Liver (tissue), 9 donors: ENCODE data around the gene BRINP1. TPM values are rescaled to one million over a fixed set of nuclear protein-coding genes. Genes with fewer than 3 reads are reported as not detected.

ENCODE experiments used
- DNase-seq: peaks from one replicate; pipeline ENCODE4 v3.0.0-alpha.2; 2017; ENCODE audit warnings: low spot score
- H3K27ac ChIP-seq, 2 donors: one replicate each; pipeline ENCODE4 v1.7.0; 2013; ENCODE audit warnings: inconsistent platforms in 2 of 2, low read length in 2 of 2, control low read depth in 1 of 2, low read depth in 1 of 2, mild to moderate bottlenecking in 1 of 2
- H3K27me3 ChIP-seq, 4 donors: one replicate each; pipeline versions ENCODE4 v1.6.1 to v1.7.0; 2013; ENCODE audit warnings: low read length in 3 of 4, inconsistent platforms in 1 of 4, mild to moderate bottlenecking in 1 of 4, moderate library complexity in 1 of 4; ENCODE audit not compliant: control insufficient read depth in 4 of 4, insufficient read depth in 4 of 4
- H3K36me3 ChIP-seq, 4 donors: one replicate each; pipeline versions ENCODE4 v1.6.1 to v1.7.0; 2013; ENCODE audit warnings: low read length in 3 of 4, mild to moderate bottlenecking in 3 of 4, low read depth in 1 of 4, moderate library complexity in 1 of 4; ENCODE audit not compliant: control insufficient read depth in 4 of 4, insufficient read depth in 3 of 4
- H3K4me1 ChIP-seq, 4 donors: one replicate each; pipeline versions ENCODE4 v1.6.1 to v1.7.0; 2013; ENCODE audit warnings: low read length in 3 of 4, mild to moderate bottlenecking in 3 of 4, moderate library complexity in 1 of 4; ENCODE audit not compliant: control insufficient read depth in 4 of 4, insufficient read depth in 4 of 4
- H3K4me3 ChIP-seq, 3 donors: one replicate each; pipeline versions ENCODE4 v1.6.1 to v1.7.0; 2013; ENCODE audit warnings: low read length in 3 of 3, control low read depth in 1 of 3, low read depth in 1 of 3, mild to moderate bottlenecking in 1 of 3
- H3K9ac ChIP-seq, 2 donors: one replicate each; pipeline ENCODE4 v1.7.0; 2013; ENCODE audit warnings: low read length in 2 of 2, mild to moderate bottlenecking in 2 of 2, moderate library complexity in 2 of 2, control low read depth in 1 of 2, low read depth in 1 of 2
- H3K9me3 ChIP-seq, 4 donors: one replicate each; pipeline versions ENCODE4 v1.6.1 to v1.7.0; 2013; ENCODE audit warnings: low read length in 3 of 4; ENCODE audit not compliant: control insufficient read depth in 4 of 4
- EGR1 ChIP-seq, 2 donors: IDR thresholded peaks; 2 replicates each; pipeline ENCODE4 v1.6.1; 2016 to 2018; ENCODE audit warnings: antibody characterized with exemption in 2 of 2, low read depth in 2 of 2
- FOXA1 ChIP-seq: IDR thresholded peaks from 2 replicates; pipeline ENCODE4 v1.6.1; 2016; ENCODE audit warnings: antibody characterized with exemption
- FOXA2 ChIP-seq: IDR thresholded peaks from 2 replicates; pipeline ENCODE4 v1.6.1; 2016; ENCODE audit warnings: antibody characterized with exemption
- HNF4A ChIP-seq, 2 donors: conservative IDR thresholded peaks; 2 replicates each; pipeline ENCODE4 v1.6.1; 2016; ENCODE audit warnings: antibody characterized with exemption in 2 of 2, mild to moderate bottlenecking in 2 of 2
- HNF4G ChIP-seq: IDR thresholded peaks from 2 replicates; pipeline ENCODE4 v1.6.1; 2016; ENCODE audit warnings: antibody characterized with exemption
- JUND ChIP-seq, 2 donors: IDR thresholded peaks; 2 replicates each; pipeline ENCODE4 v1.6.1; 2016; ENCODE audit warnings: antibody characterized with exemption in 2 of 2
- MAX ChIP-seq: IDR thresholded peaks from 2 replicates; pipeline ENCODE4 v1.6.1; 2016; ENCODE audit warnings: antibody characterized with exemption
- NR2F2 ChIP-seq: IDR thresholded peaks from 2 replicates; pipeline ENCODE4 v1.6.1; 2016; ENCODE audit warnings: antibody characterized with exemption
- RAD21 ChIP-seq, 2 donors: IDR thresholded peaks; 2 replicates each; pipeline ENCODE4 v1.6.1; 2016; ENCODE audit warnings: antibody characterized with exemption in 2 of 2, mild to moderate bottlenecking in 2 of 2
- RXRA ChIP-seq, 2 donors: IDR thresholded peaks; 2 replicates each; pipeline ENCODE4 v1.6.1; 2017 to 2018; ENCODE audit warnings: antibody characterized with exemption in 2 of 2, mild to moderate bottlenecking in 1 of 2
- SP1 ChIP-seq: IDR thresholded peaks from 2 replicates; pipeline ENCODE4 v1.6.1; 2018; ENCODE audit warnings: antibody characterized with exemption, mild to moderate bottlenecking
- TAF1 ChIP-seq: conservative IDR thresholded peaks from 2 replicates; pipeline ENCODE4 v1.6.1; 2016; ENCODE audit warnings: antibody characterized with exemption, mild to moderate bottlenecking
- ZBTB33 ChIP-seq: IDR thresholded peaks from 2 replicates; pipeline ENCODE4 v1.6.1; 2016; ENCODE audit warnings: antibody characterized with exemption
- WGBS: extraction: QIAGEN DNeasy Blood & Tissue Kit; methylation state at CpG from one replicate; pipeline ENCODE4 v1.1.7; 2013; 5-methylcytosine and 5-hydroxymethylcytosine counted together
- polyA plus RNA-seq, 2 donors: library from polyadenylated mRNA; stranded (reverse) in 1 of 2; unstranded in 1 of 2; fragments of 200-250 nt in 1 of 2; fragments of >200 nt in 1 of 2; fragmentation: Nextera tagmentation in 1 of 2; extraction: Ambion mirVana in 1 of 2; gene quantifications; one replicate each; pipeline versions ENCODE4 v1.2.1 to v1.2.3, GENCODE V29; 2013 to 2015
- total RNA-seq, 2 donors: library from RNA; depleted of rRNA; stranded (reverse); fragments of >200 nt; gene quantifications; one replicate each; pipeline ENCODE4 v1.2.3, GENCODE V29; 2014
- TF ChIP-seq, protein P1 (sequence below): fragments of 150-350 bp; IDR thresholded peaks from 2 replicates; pipeline ENCODE4 v1.5.1; 2017; ENCODE audit warnings: improper control_type of control experiment, low read depth, low read length; ENCODE audit not compliant: missing input control
- TF ChIP-seq, protein P2 (sequence below): IDR thresholded peaks from 2 replicates; pipeline ENCODE4 v1.6.1; 2016; ENCODE audit warnings: antibody characterized with exemption, mild to moderate bottlenecking
- donor health status: healthy.
- donor health status: healthy.
- donor health status: healthy.
- donor health status: healthy.
- donor health status: healthy.

BRINP1 gene
- total and polyA plus RNA-seq, 4 donors = under 0.01 to 0.43 (median 0.18) TPM

DNA sequence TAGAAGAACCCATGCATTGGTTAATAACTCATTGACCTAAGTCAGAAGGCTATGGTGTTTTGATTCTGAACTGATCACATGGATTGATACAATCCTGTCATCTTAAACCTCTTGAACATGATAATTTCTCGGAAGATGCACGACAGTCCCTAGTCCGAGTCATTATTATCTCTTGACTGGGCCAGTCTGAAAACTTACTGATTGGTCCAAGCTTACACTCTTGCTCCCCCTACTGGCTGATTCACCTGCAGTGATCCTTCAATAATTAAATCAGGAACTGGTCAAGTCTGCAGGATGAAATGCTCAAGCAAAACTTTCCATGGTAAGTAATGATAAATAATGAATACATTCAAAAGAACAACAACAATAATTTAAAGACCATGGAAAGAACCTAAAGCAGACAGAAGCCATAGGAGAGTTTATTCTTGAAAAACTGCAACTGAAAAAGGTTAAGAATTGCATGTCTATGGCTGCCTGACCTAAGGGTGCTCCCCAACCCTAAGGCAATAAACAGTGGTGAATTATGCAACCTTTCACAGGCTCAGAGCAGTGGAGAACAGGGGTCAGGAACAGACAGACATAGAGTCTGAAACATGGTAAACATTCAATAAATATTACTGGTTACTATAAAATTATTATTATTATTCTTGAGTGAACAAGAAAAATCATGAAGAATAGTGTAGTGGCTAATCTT is 79.3 kb downstream of the BRINP1 start:
- Histone ChIP-seq H3K4me3 (no peak overlapping the region), H3K4me1 (no peaks in the 10 kb centered on the region), H3K9me3 (no peaks in the 10 kb centered on the region), H3K27me3 (no peaks in the 10 kb centered on the region), H3K9ac (no peak overlapping the region), H3K27ac (no peak overlapping the region), H3K36me3 (no peaks in the 10 kb centered on the region)
- WGBS = 13% methylated on average over 3 of the region's 3 CpGs
- TF ChIP-seq ZBTB33 (no peak), RAD21 (IDR thresholded peaks at IDR 0.05) (peak; percentile 89 to 90), HNF4A (conservative IDR thresholded peaks at IDR 0.05) (no peak)
- TF ChIP-seq, protein P1, sequence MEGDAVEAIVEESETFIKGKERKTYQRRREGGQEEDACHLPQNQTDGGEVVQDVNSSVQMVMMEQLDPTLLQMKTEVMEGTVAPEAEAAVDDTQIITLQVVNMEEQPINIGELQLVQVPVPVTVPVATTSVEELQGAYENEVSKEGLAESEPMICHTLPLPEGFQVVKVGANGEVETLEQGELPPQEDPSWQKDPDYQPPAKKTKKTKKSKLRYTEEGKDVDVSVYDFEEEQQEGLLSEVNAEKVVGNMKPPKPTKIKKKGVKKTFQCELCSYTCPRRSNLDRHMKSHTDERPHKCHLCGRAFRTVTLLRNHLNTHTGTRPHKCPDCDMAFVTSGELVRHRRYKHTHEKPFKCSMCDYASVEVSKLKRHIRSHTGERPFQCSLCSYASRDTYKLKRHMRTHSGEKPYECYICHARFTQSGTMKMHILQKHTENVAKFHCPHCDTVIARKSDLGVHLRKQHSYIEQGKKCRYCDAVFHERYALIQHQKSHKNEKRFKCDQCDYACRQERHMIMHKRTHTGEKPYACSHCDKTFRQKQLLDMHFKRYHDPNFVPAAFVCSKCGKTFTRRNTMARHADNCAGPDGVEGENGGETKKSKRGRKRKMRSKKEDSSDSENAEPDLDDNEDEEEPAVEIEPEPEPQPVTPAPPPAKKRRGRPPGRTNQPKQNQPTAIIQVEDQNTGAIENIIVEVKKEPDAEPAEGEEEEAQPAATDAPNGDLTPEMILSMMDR = peak; percentile 89
- DNase-seq = peak; percentile 35

GRCh38 chr9:119284587-119285337 is 84.5 kb downstream of the BRINP1 start:
- no peaks in the 10 kb centered on the region for H3K27me3 ChIP-seq
- H3K9me3 ChIP-seq = no peaks in the 10 kb centered on the region
- no peak overlapping the region for H3K27ac ChIP-seq
- no peaks in the 10 kb centered on the region for H3K36me3 ChIP-seq
- TF ChIP-seq RAD21 (IDR thresholded peaks at IDR 0.05) (no peak), NR2F2 (no peak), MAX (no peak), RXRA (IDR thresholded peaks at IDR 0.05) (no peak), HNF4G (no peak), ZBTB33 (no peak), EGR1 (IDR thresholded peaks at IDR 0.05; ENCODE audit: low read depth in 2 of 2) (no peak), SP1 (no peak), HNF4A (conservative IDR thresholded peaks at IDR 0.05) (no peak), FOXA1 (no peak), TAF1 (no peak), JUND (IDR thresholded peaks at IDR 0.05) (no peak), FOXA2 (no peak)
- TF ChIP-seq, protein P2, sequence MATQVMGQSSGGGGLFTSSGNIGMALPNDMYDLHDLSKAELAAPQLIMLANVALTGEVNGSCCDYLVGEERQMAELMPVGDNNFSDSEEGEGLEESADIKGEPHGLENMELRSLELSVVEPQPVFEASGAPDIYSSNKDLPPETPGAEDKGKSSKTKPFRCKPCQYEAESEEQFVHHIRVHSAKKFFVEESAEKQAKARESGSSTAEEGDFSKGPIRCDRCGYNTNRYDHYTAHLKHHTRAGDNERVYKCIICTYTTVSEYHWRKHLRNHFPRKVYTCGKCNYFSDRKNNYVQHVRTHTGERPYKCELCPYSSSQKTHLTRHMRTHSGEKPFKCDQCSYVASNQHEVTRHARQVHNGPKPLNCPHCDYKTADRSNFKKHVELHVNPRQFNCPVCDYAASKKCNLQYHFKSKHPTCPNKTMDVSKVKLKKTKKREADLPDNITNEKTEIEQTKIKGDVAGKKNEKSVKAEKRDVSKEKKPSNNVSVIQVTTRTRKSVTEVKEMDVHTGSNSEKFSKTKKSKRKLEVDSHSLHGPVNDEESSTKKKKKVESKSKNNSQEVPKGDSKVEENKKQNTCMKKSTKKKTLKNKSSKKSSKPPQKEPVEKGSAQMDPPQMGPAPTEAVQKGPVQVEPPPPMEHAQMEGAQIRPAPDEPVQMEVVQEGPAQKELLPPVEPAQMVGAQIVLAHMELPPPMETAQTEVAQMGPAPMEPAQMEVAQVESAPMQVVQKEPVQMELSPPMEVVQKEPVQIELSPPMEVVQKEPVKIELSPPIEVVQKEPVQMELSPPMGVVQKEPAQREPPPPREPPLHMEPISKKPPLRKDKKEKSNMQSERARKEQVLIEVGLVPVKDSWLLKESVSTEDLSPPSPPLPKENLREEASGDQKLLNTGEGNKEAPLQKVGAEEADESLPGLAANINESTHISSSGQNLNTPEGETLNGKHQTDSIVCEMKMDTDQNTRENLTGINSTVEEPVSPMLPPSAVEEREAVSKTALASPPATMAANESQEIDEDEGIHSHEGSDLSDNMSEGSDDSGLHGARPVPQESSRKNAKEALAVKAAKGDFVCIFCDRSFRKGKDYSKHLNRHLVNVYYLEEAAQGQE = no peak
- TF ChIP-seq, protein P1 = no peak
- 69% methylated on average over 12 of the region's 12 CpGs for WGBS
- no peaks in the 10 kb centered on the region for H3K4me1 ChIP-seq
- no peak overlapping the region for H3K9ac ChIP-seq
- no peak overlapping the region for H3K4me3 ChIP-seq
- DNase-seq = no peak
